T-helper 2 cell treated with Interferon-gamma antibody and Interleukin-4, amounts not matched to agents 100 ng/mL and 5 ng/mL, for 36 hours (primary cell): Measurements from ENCODE around the gene KLHL40. TPM values are rescaled to one million over a fixed set of nuclear protein-coding genes. Genes with fewer than 3 reads are reported as not detected.

Experiments used
- intact Hi-C: fragments of 100-400 bp; cut with micrococcal nuclease; formaldehyde crosslinking; loops from one replicate; pipeline ENCODE4 v1.15.1; 2023
- total RNA-seq: library from RNA; stranded (reverse); gene quantifications from 2 replicates; pipeline ENCODE4 v1.2.3, GENCODE V29; 2022

KLHL40 gene
- total RNA-seq, 1 donor from 2014 or later, result not detected

DNA sequence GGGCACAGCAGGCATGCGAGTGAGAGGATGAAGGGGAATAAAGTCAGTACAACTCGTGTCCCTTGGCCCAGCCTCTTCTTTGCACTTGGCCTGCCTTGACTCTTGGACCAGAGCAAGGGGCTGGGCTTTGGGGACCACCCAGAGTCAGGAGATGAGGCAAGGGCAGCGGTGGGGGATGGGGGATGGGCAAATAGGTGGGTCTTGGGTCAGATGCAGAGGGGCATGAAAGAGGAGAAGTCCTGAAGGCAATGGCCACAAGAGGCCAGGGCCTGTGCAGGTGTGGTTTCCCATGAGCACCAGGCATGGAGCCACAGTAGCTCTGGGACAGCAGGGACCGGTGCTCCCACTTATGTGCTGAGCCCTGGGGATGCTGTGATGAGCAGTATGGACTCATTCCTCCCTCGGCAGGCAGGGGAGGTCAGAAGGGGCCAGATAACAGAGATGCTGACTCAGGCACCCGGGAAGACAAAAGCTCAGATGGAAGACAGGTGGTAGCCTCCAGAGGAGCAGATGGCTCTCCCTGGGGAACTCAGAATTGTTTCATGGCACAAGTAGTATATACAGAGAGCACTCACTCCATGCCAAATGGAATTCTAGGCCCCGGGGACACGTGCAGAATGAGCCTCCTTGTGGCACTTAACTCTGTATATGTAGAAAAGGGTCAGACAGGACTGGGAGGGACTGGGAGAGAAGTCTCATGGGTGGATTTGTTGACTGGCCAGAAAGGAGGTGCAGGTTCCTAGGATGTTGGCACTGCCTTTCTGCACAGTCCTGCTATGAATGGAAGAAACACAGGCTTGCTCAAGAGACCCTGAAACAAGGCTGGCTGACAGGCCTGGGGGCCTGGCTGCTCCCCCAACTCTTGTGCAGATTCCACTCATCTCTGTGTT, 17.6 kb upstream of the KLHL40 start:
- intact Hi-C loops, result no loop called here

DNA sequence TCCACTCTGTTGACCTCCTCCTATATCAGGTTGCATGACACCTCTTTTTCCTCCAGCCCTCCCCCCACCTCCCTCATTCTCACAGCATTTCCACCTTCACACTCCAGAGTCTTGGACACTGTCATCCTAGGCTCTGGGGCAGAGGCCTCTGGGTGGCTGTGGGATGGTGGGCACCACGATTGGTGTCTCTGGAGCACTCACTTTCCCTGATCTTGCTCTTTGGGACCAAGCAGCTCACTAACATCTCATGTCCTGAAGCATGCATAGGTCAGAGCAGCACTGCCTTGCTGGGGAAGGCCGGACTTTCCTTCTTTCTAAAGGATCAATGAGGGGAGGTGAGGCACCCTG, 16.9 kb upstream of the KLHL40 start:
- intact Hi-C loops, result no loop called here

DNA sequence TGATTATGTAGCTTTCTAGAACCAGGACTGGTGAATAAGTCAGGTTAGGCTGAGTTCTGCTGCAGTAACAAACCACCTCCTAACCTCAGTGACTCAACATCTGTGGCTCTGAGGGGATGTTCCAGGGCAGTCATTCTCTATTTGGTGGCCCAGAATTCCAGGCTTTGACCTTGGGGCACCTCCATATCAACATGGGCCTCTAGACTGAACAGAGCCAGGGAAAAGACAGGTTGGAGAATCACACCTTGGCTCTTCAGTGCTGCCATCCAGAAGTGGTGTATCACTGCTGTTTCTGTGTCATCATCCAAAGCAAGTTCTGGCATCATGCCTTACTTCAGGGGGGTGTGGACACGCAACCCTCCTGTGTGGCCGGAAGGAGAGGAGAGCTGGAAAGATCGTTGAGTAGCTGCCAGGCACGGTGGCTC, 16.5 kb upstream of the KLHL40 start:
- intact Hi-C loops, result no loop called here

DNA sequence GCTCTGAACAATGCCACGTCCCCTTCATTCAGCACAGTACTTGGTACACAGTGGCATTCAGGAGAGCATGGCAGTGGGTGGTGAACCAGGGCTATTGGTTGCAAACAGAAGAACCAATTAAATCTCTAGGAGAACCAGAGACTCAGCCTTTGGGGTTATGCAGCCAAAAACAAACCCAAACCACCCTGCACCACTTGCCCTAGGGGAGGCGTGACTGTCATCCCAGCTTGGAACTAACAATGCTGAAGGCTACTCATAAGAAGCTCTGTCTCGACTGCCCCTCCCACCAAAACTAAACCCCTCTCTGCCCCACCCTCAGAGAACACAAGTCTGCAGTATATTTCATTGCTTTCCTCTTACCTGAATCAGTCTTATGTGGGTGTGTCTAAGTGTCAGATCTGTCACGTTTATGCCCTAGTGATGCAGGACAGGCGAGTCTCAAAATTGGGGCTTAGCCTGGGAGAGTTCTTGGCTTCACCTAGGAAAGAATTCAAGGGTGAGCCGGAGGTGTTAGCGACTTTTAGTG, 15.2 kb upstream of the KLHL40 start:
- intact Hi-C loops, result no loop called here

DNA sequence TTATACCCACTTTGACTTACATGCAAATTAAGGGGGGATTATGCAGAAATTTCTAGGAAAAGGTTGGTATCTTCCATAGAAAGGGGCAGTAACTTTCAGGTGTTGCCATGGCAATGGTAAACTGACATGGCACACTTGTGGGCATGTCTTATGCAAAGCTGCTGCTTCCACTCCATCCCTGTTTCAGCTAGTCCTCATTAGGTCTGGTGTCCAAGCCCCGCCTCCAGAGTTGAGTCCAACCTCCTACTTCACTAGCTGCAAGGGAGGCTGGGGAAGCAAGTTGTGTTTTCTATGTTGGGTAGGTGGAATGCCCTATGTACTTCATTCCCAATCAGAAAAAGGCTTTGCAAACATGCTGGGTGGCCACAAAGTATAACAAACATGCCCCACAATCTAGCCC, 14.7 kb upstream of the KLHL40 start:
- intact Hi-C loops, result no loop called here

DNA sequence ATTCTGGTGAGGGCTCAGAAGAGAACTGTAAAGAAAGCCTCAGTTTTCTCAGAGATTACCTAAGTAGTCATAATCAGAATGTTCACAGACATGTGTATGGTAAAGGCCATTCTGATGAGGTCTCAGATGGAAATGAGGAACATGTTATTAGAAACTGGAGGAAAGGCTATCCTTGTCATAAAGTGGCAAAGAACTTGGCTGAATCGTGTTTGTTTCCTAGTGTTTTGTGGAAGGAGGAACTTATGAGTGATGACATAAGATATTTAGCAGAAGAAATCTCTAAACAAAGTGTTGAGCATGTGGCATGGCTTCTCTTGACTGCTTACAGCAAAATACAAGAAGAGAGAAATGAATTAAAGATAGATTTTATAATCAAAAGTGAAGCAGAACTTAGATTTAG, 12.8 kb upstream of the KLHL40 start:
- intact Hi-C loops, result no loop called here

DNA sequence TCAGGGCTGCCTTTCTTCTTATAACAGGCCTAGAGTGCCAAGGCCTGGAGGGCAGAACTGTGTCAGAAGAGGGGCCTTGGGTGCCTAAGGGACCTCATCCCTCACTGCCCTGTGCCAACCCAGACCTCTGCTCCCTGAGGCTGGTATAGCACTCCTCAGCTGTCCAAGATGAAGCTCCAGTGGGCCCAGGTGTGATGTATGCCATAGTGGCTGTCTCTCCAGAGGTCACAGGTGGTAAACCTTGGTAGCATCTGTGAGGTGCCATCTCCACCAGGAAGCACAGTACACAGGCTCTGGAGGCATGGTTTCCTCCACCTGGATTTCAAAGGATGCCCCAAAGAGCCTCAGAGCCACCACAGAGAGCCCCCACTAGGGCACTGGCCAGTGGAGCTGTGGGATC, 12.3 kb upstream of the KLHL40 start:
- intact Hi-C loops, result no loop called here

DNA sequence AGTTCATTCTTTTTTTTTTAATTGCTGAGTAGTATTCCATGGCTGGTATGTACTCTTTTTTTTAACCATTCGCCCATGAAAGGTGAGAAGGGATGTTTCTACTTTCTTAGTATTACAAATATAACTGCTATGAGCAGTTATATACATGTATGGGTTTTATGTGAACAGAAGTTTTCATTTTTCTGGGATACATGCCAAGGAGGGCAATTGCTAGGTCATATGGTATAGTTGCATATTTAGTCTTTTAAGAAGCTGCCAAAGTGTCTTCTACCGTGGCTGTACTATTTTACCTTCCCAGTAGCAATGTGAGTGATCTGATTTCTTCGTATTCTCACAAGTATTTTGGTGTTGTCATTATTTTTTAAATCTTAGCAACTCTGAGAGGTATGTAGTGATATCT, 11.2 kb upstream of the KLHL40 start:
- intact Hi-C loops, result no loop called here

DNA sequence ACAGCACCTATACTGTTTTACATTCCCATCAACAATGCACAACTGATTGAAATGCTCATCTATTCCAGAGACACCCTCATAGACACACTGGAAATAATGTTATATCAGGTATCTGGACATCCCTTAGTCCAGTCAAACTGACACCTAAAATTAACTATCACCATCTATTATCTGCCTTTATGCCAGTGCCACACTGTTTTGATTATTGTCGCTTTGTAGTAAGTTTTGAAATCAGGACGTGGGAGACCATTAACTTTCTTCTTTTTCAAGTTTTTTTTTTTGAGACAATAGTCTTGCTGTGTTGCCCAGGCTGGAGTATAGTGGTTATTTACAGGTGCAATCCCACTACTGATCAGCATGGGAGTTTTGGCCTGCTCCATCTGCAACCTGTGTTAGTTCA, 9.4 kb upstream of the KLHL40 start:
- intact Hi-C loops, result no loop called here

DNA sequence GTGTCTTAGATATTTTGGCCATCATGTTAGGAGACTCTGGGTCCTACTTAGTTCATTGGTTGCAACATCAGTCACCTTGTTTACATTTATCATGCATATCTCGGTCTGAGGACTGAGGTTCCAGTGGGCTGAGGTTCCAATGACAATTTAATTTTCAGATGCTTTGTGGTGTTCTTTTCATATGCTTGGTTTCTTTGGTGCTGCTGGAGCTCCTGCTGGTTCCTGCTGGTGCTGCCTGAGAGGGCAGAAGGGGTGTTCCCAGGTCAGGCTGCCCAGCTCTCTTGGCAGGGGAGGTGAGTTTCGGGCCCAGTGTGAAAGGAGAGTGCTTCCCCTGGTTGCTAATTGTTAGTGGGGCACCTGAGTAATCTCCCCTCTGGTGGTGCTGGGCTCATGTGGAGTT, 6.9 kb upstream of the KLHL40 start:
- intact Hi-C loops, result no loop called here

DNA sequence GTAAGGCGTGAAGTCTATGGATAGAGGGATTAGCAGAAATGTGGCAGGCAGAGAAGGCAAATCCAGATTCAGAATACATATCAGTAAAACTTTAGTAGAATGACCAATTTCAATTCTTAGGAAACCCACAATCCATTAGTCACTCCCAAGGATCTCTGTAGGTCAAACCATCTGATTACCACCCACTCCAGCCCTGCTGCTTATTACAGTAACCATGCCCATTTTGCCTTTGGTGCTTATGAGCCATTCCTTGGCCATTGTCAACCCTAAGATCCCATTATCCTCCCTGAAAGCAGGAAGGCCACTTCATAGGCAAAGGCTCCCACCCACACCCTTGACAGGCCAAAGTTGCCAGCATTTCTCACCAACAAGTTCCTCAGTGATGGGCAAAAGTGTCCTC, 5.1 kb upstream of the KLHL40 start:
- intact Hi-C loops, result no loop called here

DNA sequence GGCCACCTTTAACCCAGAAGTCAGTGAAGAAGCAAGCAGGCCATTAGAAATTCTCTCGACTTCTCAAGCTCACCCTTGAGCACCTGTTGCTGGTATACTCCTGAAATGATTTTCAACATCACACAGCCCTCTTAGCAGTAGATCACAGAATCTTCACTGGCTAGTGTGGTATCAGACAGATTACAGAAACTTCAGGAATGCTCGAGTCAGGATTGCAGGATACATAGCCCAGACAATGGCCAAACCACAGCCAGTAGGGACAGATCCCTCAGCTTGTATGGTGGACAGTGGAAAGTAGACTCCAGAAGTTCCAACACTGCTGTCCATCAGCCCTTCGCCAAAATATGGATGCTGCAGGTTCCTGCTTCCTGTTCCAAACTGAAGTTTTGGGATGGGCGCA, 4.5 kb upstream of the KLHL40 start:
- intact Hi-C loops, result no loop called here

DNA sequence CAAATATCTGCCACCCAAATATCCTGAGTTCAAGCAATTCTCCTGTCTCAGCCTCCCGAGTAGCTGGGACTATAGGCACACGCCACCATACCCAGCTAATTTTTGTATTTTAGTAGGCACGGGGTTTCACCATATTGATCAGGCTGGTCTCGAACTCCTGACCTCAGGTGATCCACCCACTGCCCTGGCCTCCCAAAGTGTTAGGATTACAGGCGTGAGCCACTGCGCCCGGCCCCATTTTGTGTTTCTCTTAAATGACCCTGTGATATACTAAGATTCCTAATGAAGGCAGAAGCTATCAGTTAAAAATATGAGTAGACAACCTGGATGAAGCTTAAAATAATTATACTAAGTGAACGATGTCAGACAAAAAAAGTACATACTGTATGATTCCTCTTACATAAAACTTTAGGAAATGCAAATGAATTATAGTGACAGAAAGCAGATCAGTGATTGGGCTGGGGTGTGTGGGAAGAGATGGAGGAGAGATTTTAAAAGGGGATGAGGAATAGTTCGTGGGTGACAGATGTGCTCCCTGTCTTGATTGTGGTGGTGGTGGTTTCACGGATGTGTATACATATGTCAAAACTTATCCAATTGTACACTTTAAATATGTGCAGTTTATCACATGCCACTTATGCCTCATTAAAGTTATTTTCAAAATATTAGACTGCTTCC, 3.8 kb upstream of the KLHL40 start:
- intact Hi-C loops, result no loop called here

DNA sequence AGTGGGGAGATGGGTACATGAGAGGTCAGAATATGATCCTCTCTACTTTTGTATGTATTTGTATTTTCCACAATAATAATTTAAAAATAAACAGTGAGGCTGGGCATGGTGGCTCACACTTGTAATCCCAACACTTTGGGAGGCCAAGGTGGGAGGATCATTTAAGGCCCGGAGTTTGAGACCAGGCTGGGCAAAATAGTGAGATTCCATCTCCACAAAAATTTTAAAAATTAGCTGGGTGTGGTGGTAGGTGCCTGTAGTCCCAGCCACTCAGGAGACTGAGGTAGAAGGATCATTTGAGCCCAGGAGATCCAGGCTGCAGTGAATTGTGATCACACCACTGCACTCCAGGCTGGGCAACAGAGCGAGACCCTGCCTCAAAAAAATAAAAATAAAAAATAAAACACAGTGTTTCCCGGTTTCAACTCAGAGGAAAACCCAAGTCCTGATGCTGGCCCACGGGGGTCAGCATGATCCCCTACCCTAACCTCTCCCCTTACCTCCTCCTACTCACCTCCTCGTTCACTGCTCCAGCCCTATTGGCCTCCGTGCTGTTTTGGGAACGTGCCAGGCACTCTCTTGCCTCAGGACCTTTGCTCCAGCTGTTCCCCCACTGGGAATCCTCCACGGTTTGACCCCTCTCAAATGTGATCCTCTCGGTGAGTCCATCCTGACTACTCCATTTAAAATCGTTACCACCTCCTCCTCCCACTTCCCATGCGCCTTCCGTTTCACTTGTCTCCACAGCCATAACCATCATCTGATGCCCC, 2.9 kb upstream of the KLHL40 start:
- intact Hi-C loops, result no loop called here

DNA sequence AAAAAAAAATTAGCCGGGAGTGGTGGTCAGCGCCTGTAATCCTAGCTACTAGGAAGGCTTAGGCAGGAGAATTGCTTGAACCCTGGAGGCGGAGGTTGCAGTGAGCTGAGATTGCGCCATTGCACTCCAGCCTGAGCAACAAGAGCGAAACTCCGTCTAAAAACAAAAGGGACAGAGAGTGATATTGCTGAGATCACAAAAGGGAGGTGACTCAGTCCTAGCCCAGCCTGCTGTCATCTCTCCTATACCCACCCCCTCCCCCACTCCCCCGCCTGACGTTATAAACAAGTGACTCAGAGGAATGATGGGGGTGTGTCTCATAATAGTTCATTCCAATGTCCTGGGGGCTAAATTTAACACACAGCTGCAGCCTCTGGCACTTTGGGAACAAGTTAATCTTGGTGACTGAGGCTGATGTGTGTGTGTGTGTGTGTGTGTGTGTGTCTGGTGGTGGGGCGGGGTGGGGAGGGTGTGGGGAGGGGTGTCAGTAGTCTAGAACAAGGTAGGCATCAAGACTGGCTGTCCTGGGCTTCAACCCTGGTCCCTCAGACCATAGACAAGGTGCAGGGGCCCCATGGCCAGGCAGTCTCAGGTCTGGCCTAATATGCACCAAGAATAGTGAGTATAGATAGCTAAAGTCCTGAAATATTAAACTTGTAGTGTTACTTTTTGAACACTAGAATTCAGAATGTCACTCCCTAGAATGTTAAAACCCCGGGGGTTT, 1.3 kb upstream of the KLHL40 start:
- intact Hi-C loops, result no loop called here

DNA sequence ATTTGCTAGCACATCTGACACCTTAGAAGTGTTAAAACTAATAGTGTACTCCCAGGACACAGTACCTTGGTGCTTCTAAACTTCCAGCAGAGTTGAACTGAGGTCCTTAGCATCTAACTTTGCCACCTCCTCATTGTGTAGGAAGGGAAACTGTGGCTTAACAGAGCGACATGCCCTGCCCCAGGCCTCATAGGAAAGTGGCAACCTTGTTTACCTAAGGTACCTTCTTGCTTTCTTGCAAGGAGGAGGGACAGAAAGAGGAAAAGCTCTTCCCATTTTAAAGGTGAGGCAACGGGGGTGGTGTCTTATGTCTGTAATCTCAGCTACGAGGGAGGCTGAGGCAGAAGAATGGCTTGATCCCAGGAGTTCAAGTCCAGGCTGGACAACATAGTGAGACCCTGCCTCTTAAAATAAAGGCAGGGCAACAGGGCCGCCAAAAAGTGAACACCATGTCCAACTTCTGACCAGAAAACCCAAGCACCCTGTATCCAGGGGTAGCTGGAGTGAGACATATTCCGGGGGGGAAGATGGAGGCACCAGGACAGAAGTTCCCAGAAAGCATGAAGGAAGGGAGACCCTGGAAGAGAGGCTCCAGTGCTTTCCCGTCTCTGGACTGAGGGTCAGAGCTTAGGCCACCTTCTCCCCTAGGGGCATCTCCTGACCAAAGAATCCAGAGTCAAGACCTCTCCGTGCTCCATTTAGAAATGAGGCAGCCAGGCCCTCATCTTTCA, 540 bp upstream of the KLHL40 start:
- intact Hi-C loops, result no loop called here

DNA sequence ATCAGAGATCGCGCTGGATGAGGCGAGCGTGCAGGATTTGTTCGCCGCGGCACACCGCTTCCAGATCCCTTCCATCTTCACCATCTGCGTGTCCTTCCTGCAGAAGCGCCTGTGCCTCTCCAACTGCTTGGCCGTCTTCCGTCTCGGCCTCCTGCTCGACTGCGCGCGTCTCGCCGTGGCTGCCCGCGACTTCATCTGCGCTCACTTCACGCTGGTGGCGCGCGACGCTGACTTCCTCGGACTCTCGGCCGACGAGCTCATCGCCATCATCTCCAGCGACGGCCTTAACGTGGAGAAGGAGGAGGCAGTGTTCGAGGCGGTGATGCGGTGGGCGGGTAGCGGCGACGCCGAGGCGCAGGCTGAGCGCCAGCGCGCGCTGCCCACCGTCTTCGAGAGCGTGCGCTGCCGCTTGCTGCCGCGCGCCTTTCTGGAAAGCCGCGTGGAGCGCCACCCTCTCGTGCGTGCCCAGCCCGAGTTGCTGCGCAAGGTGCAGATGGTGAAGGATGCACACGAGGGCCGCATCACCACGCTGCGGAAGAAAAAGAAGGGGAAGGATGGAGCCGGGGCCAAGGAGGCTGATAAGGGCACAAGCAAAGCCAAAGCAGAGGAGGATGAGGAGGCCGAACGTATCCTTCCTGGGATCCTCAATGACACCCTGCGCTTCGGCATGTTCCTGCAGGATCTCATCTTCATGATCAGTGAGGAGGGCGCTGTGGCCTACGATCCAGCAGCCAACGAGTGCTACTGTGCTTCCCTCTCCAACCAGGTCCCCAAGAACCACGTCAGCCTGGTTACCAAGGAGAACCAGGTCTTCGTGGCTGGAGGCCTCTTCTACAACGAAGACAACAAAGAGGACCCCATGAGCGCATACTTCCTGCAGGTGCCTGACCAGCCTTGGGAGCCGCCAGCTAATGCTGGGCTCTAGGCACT, 819 bp downstream of the KLHL40 start:
- intact Hi-C loops, result no loop called here

DNA sequence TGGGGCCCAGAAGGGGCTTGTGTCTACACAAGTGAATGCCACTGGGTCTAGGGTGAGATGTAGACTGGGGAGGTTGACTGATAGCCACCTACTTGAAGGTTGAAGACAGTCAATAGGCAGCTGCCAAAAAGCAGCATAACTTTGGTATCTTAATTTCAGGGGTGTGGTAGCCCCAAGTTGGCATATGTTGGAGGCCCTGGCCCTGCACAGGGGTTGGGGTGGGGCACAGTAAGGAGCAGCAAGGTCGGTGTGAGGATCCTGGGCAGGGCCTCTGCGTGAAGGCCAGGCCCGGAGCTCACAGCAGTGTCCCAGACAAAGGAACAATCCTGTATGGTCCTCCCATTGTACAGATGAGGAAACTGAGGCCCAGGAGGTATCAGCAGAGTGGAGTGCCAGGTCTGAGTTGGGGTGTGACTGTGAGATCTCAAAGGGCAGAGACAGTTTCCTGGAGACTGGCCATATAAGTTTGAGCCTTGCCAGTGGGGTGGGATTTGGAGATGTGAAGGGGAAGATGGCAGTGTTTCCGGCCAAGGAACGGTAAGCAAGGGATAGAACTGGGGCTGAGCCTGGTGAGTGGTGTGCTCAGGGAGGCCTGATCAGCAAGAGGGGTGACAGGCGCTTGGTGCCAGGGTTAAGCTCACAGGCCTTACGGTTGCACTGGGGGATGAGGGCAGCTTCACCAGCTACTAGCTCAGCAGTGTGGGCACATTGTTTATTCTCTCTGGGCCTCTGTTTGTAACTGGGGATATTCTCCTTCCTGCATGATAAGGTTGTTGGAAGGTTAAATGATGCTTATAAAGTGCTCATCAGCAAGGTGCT, 1.7 kb downstream of the KLHL40 start:
- intact Hi-C loops, result no loop called here

DNA sequence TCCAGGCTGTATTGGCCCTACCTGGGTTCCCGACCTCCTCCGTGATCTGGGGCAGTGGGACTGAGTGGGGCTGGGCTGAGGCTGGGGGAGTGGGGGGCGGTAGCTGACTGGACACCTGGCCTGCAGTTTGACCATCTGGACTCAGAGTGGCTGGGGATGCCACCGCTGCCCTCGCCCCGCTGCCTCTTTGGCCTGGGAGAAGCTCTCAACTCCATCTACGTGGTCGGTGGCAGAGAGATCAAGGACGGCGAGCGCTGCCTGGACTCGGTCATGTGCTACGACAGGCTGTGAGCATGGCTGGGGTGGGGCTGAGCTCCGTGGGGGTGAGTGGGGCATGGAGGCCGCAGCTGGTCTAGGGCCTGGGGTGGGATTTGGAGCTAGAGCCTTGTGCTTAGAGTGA, 2.7 kb downstream of the KLHL40 start:
- intact Hi-C loops, result no loop called here
